ENCODE measurements around the gene BCAR3.
A peak's percentile ranks its signal among the peaks of the same experiment; 100 is the strongest.
"Not testable (repeated sequence)": the region's sequence is repeated elsewhere in the genome, so short reads cannot be mapped to it uniquely, and the experiment has no call there.

The BCAR3 gene

GRCh38 chr1:93575621-93576284 is 105.9 kb downstream of the BCAR3 start:
- DNase-seq (ENCODE audit: low spot score): no peak

- no peak for DNase-seq (ENCODE audit: low spot score)
These were observed 106.6 kb downstream of the BCAR3 start for GRCh38 chr1:93574991-93575390.

- DNase-seq (ENCODE audit: low spot score): no peak
These were observed 107.1 kb downstream of the BCAR3 start for GRCh38 chr1:93574511-93574910.

GRCh38 chr1:93573940-93574469 is 107.6 kb downstream of the BCAR3 start:
- DNase-seq (ENCODE audit: low spot score): no peak

GRCh38 chr1:93571623-93572310 is 109.9 kb downstream of the BCAR3 start:
- no peak for DNase-seq (ENCODE audit: low spot score)

- DNase-seq (ENCODE audit: low spot score): no peak
These were observed 112.1 kb downstream of the BCAR3 start for GRCh38 chr1:93569489-93569888.

GRCh38 chr1:93567255-93567918 is 114.2 kb downstream of the BCAR3 start:
- peak; percentile 36 for DNase-seq (ENCODE audit: low spot score)

- no peak for DNase-seq (ENCODE audit: low spot score)
These were observed 115.4 kb downstream of the BCAR3 start for GRCh38 chr1:93566227-93566626.

- no peak for DNase-seq (ENCODE audit: low spot score)
These were observed 116.0 kb downstream of the BCAR3 start for GRCh38 chr1:93565496-93566206.

GRCh38 chr1:93559695-93560094 is 121.9 kb downstream of the BCAR3 start:
- no peak for DNase-seq (ENCODE audit: low spot score)

- DNase-seq (ENCODE audit: low spot score): no peak
These were observed 122.6 kb downstream of the BCAR3 start for GRCh38 chr1:93559045-93559444.

GRCh38 chr1:93556291-93556690 is 125.3 kb downstream of the BCAR3 start:
- DNase-seq (ENCODE audit: low spot score): peak; percentile 41

GRCh38 chr1:93554883-93555872 is 126.5 kb downstream of the BCAR3 start:
- DNase-seq (ENCODE audit: low spot score): no peak

GRCh38 chr1:93553886-93554490 is 127.6 kb downstream of the BCAR3 start:
- DNase-seq (ENCODE audit: low spot score): not testable (repeated sequence)

- DNase-seq (ENCODE audit: low spot score): no peak
These were observed 128.7 kb downstream of the BCAR3 start for GRCh38 chr1:93552741-93553455.

GRCh38 chr1:93549811-93550210 is 131.8 kb downstream of the BCAR3 start:
- no peak for DNase-seq (ENCODE audit: low spot score)

GRCh38 chr1:93549131-93549530 is 132.5 kb downstream of the BCAR3 start:
- no peak for DNase-seq (ENCODE audit: low spot score)

GRCh38 chr1:93546162-93546863 is 135.3 kb downstream of the BCAR3 start:
- DNase-seq (ENCODE audit: low spot score): no peak

- DNase-seq (ENCODE audit: low spot score): no peak
These were observed 139.2 kb downstream of the BCAR3 start for GRCh38 chr1:93542398-93542797.
